HEK293 (cell line): ENCODE data around the gene RGMA.

Experiments
- CTCF ChIA-PET: fragments of 350-600 bp; formaldehyde crosslinking; extraction: SDS; loops from one replicate; lab custom pipeline; 2021; ENCODE audit warnings: antibody characterized with exemption; lab: Yijun Ruan, JAX
- POLR2A ChIA-PET: fragments of 300-600 bp; formaldehyde crosslinking; extraction: SDS; loops from one replicate; lab custom pipeline; 2020; ENCODE audit warnings: antibody characterized with exemption, inconsistent platforms; lab: Yijun Ruan, JAX
- H3K27ac ChIP-seq: fragments of 200-500 bp; sonication (Bioruptor generic); 2 replicates; pipeline ENCODE4 v1.5.1; 2014; ENCODE audit warnings: low read depth, low read length, control low read depth, inconsistent platforms; ENCODE audit errors: extremely low read depth
- H3K36me3 ChIP-seq, 2 experiments: fragments of 200-500 bp in 1 of 2; sonication (Bioruptor generic) in 1 of 2; 1 replicate in 1 of 2; 2 replicates in 1 of 2; pipeline ENCODE4 v1.5.1; 2014 to 2017; ENCODE audit warnings: inconsistent platforms in 2 of 2, low read length in 2 of 2; ENCODE audit not compliant: control insufficient read depth in 2 of 2, insufficient read depth in 1 of 2
- H3K4me1 ChIP-seq: fragments of 200-500 bp; sonication (Bioruptor generic); 2 replicates; pipeline ENCODE4 v1.5.1; 2014; ENCODE audit warnings: mild to moderate bottlenecking, low read length, inconsistent platforms; ENCODE audit not compliant: control insufficient read depth, insufficient read depth
- H3K4me3 ChIP-seq: 2 replicates; pipeline ENCODE4 v1.5.1; 2011; ENCODE audit warnings: low read depth, mild to moderate bottlenecking, control low read depth, low read length, moderate library complexity
- H3K9me3 ChIP-seq: fragments of 200-500 bp; sonication (Bioruptor generic); 2 replicates; pipeline ENCODE4 v1.5.1; 2014; ENCODE audit warnings: low read depth, low read length, inconsistent platforms; ENCODE audit not compliant: control insufficient read depth, insufficient read depth
- EGR2 ChIP-seq: fragments of 450-650 bp; formaldehyde crosslinking; IDR thresholded peaks from 2 replicates; pipeline ENCODE4 v1.5.1; 2016; ENCODE audit warnings: low read depth, missing biosample characterization, missing genetic modification characterization
- GLI2 ChIP-seq: fragments of 450-650 bp; formaldehyde crosslinking; IDR thresholded peaks from 2 replicates; pipeline ENCODE4; 2017; ENCODE audit warnings: missing biosample characterization, missing genetic modification characterization, low read depth, borderline replicate concordance
- KLF8 ChIP-seq: fragments of 450-650 bp; formaldehyde crosslinking; IDR thresholded peaks from 2 replicates; pipeline ENCODE4 v1.5.1; 2016; ENCODE audit warnings: missing biosample characterization, missing genetic modification characterization
- TCF7L2 ChIP-seq: IDR thresholded peaks from 2 replicates; pipeline ENCODE4 v1.6.1; 2011; ENCODE audit warnings: low read depth, mild to moderate bottlenecking, inconsistent platforms, low read length, moderate library complexity, borderline replicate concordance
- ZFHX2 ChIP-seq: fragments of 450-650 bp; formaldehyde crosslinking; conservative IDR thresholded peaks from 2 replicates; pipeline ENCODE4 v1.5.1; 2016; ENCODE audit warnings: missing biosample characterization, missing genetic modification characterization
- ZIC2 ChIP-seq: fragments of 450-650 bp; formaldehyde crosslinking; IDR thresholded peaks from 2 replicates; pipeline ENCODE4 v1.5.1; 2016; ENCODE audit warnings: missing biosample characterization, missing genetic modification characterization
- ZNF146 ChIP-seq: fragments of 450-650 bp; formaldehyde crosslinking; IDR thresholded peaks from 2 replicates; pipeline ENCODE4 v1.5.1; 2016; ENCODE audit warnings: missing biosample characterization, missing genetic modification characterization
- ZNF155 ChIP-seq: fragments of 450-650 bp; formaldehyde crosslinking; IDR thresholded peaks from 2 replicates; pipeline ENCODE4 v1.5.1; 2016; ENCODE audit warnings: missing biosample characterization, missing genetic modification characterization
- ZNF23 ChIP-seq: fragments of 450-650 bp; formaldehyde crosslinking; IDR thresholded peaks from 2 replicates; pipeline ENCODE4 v1.5.1; 2016; ENCODE audit warnings: missing biosample characterization, missing genetic modification characterization, borderline replicate concordance
- ZNF24 ChIP-seq: fragments of 450-650 bp; formaldehyde crosslinking; IDR thresholded peaks from 2 replicates; pipeline ENCODE4 v1.5.1; 2016; ENCODE audit warnings: missing biosample characterization, missing genetic modification characterization
- ZNF266 ChIP-seq: fragments of 450-650 bp; formaldehyde crosslinking; IDR thresholded peaks from 2 replicates; pipeline ENCODE4 v1.5.1; 2016; ENCODE audit warnings: missing biosample characterization, missing genetic modification characterization, low read depth
- ZNF394 ChIP-seq: fragments of 450-650 bp; formaldehyde crosslinking; IDR thresholded peaks from 2 replicates; pipeline ENCODE4 v1.5.1; 2016; ENCODE audit warnings: missing biosample characterization, missing genetic modification characterization, mild to moderate bottlenecking, moderate library complexity, borderline replicate concordance
- ZNF548 ChIP-seq: fragments of 450-650 bp; formaldehyde crosslinking; IDR thresholded peaks from 2 replicates; pipeline ENCODE4 v1.5.1; 2016; ENCODE audit warnings: missing biosample characterization, missing genetic modification characterization
- ZNF561 ChIP-seq: fragments of 450-650 bp; IDR thresholded peaks from 2 replicates; pipeline ENCODE4 v1.5.1; 2018; ENCODE audit warnings: missing biosample characterization, missing genetic modification characterization, borderline replicate concordance
- ZNF596 ChIP-seq: fragments of 450-650 bp; IDR thresholded peaks from 2 replicates; pipeline ENCODE4 v1.5.0; 2018; ENCODE audit warnings: missing biosample characterization, mild to moderate bottlenecking, missing genetic modification characterization, moderate library complexity
- ZNF600 ChIP-seq: fragments of 450-650 bp; formaldehyde crosslinking; IDR thresholded peaks from 2 replicates; pipeline ENCODE4 v1.5.1; 2016; ENCODE audit warnings: missing biosample characterization, missing genetic modification characterization
- ZNF629 ChIP-seq: fragments of 450-650 bp; formaldehyde crosslinking; IDR thresholded peaks from 2 replicates; pipeline ENCODE4 v1.5.1; 2017; ENCODE audit warnings: missing biosample characterization, missing genetic modification characterization
- ZNF660 ChIP-seq: fragments of 450-650 bp; IDR thresholded peaks from 2 replicates; pipeline ENCODE4 v1.5.1; 2018; ENCODE audit warnings: missing biosample characterization, mild to moderate bottlenecking, missing genetic modification characterization
- ZNF785 ChIP-seq: fragments of 450-650 bp; formaldehyde crosslinking; IDR thresholded peaks from 2 replicates; pipeline ENCODE4 v1.5.1; 2016; ENCODE audit warnings: missing biosample characterization, missing genetic modification characterization
- TF ChIP-seq, protein P1 (sequence below): fragments of 450-650 bp; formaldehyde crosslinking; IDR thresholded peaks from 2 replicates; pipeline ENCODE4 v1.5.1; 2016; ENCODE audit warnings: missing biosample characterization, missing genetic modification characterization
- TF ChIP-seq, protein P2 (sequence below): fragments of 450-650 bp; formaldehyde crosslinking; IDR thresholded peaks from 2 replicates; pipeline ENCODE4 v1.5.1; 2017; ENCODE audit warnings: missing biosample characterization, missing genetic modification characterization
- TF ChIP-seq, protein P3 (sequence below): fragments of 450-650 bp; formaldehyde crosslinking; IDR thresholded peaks from 2 replicates; pipeline ENCODE4 v1.5.1; 2016; ENCODE audit warnings: missing biosample characterization, missing genetic modification characterization
- TF ChIP-seq, protein P4 (sequence below): fragments of 450-650 bp; formaldehyde crosslinking; IDR thresholded peaks from 2 replicates; pipeline ENCODE4 v1.5.1; 2016; ENCODE audit warnings: missing biosample characterization, missing genetic modification characterization

The RGMA gene

DNA sequence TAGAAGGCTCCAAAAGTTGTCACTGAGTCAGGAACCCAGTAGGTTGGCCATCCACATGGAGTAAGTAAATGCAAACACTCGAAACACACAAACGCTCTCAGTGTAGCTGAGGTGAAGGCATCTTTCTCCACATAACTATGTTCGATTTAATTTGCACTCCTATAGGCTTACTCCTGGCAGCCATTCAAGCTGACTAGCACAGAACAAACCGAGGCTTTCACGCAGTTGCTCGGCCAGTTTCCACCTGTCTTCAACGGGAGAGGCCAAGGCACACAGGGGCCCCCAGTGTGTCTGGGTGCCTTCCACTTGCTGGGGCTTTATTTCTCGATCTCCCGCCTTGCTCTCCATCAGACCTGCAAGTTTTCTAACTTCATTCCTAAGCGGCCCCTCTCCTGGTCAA, 18.9 kb downstream of the RGMA start:
- Histone ChIP-seq H3K4me1 (peaks cover 51% of the 10 kb centered on the region), H3K27ac (no peak overlapping the region; the same call in 1 of the 2 replicates), H3K9me3 (no peaks in the 10 kb centered on the region), H3K36me3 (peaks cover 2 to 11% of the 10 kb centered on the region in 2 experiments; a peak in 1 of 3 replicates), H3K4me3 (no peak overlapping the region)
- POLR2A ChIA-PET = interaction anchor here (0.6 kb wide), 1 partner anchor 1129 kb away, joined by 5 read pairs; no protein-coding TSS in a partner anchor
- CTCF ChIA-PET = interaction anchor here (0.7 to 4.3 kb wide), 3 partner anchors 12 to 1097 kb away, joined by 3 to 25 read pairs (median 4); no protein-coding TSS in a partner anchor
- peak; percentile 5; the same call in 1 of the 2 replicates for TF ChIP-seq ZNF600
- TF ChIP-seq, protein P1, sequence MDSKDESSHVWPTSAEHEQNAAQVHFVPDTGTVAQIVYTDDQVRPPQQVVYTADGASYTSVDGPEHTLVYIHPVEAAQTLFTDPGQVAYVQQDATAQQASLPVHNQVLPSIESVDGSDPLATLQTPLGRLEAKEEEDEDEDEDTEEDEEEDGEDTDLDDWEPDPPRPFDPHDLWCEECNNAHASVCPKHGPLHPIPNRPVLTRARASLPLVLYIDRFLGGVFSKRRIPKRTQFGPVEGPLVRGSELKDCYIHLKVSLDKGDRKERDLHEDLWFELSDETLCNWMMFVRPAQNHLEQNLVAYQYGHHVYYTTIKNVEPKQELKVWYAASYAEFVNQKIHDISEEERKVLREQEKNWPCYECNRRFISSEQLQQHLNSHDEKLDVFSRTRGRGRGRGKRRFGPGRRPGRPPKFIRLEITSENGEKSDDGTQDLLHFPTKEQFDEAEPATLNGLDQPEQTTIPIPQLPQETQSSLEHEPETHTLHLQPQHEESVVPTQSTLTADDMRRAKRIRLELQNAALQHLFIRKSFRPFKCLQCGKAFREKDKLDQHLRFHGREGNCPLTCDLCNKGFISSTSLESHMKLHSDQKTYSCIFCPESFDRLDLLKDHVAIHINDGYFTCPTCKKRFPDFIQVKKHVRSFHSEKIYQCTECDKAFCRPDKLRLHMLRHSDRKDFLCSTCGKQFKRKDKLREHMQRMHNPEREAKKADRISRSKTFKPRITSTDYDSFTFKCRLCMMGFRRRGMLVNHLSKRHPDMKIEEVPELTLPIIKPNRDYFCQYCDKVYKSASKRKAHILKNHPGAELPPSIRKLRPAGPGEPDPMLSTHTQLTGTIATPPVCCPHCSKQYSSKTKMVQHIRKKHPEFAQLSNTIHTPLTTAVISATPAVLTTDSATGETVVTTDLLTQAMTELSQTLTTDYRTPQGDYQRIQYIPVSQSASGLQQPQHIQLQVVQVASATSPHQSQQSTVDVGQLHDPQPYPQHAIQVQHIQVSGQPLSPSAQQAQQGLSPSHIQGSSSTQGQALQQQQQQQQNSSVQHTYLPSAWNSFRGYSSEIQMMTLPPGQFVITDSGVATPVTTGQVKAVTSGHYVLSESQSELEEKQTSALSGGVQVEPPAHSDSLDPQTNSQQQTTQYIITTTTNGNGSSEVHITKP (tag by site-specific recombination) = peak; percentile 40; the same call in 1 of the 2 replicates
- TF ChIP-seq, protein P2, sequence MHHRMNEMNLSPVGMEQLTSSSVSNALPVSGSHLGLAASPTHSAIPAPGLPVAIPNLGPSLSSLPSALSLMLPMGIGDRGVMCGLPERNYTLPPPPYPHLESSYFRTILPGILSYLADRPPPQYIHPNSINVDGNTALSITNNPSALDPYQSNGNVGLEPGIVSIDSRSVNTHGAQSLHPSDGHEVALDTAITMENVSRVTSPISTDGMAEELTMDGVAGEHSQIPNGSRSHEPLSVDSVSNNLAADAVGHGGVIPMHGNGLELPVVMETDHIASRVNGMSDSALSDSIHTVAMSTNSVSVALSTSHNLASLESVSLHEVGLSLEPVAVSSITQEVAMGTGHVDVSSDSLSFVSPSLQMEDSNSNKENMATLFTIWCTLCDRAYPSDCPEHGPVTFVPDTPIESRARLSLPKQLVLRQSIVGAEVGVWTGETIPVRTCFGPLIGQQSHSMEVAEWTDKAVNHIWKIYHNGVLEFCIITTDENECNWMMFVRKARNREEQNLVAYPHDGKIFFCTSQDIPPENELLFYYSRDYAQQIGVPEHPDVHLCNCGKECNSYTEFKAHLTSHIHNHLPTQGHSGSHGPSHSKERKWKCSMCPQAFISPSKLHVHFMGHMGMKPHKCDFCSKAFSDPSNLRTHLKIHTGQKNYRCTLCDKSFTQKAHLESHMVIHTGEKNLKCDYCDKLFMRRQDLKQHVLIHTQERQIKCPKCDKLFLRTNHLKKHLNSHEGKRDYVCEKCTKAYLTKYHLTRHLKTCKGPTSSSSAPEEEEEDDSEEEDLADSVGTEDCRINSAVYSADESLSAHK (tag by site-specific recombination) = 0 out of 2 replicates have a peak, but pooled peaks have one; percentile 44
- TF ChIP-seq ZNF785 (tag by site-specific recombination) = no peak

DNA sequence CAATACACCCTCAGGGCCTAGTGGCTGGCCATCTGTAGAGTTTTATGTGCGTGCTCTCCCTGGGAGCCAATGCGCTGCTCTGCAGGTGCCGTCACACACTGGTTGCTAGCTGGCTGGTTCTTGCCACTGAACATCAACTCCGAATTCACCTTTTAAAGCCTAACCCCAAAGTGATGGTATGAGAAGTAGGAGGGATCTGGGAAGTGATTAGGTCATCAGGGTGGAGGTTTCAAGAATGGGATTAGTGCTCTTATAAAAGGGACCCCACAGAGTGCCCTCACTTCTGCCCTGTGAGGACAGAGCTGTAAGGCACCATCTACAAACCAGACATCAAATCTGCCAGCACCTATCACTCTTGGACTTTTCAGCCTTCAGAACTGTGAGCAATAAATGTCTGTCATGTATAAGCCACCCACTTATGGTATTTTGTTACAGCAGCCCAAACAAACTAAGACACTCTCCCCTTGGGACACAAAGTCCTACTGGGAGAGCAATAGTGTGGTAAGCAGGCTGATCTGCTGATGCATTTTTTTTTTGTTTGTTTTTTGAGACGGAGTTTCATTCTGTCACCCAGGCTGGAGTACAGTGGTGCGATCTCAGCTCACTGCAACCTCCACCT, 20.3 kb downstream of the RGMA start:
- ChIA-PET POLR2A (interaction anchor here (0.6 kb wide), 1 partner anchor 1421 kb away, joined by 3 read pairs; no protein-coding TSS in a partner anchor), CTCF (interaction anchor here (1.0 to 1.7 kb wide), 2 partner anchors 19 to 32 kb away, joined by 4 read pairs; no protein-coding TSS in a partner anchor)
- Histone ChIP-seq H3K4me3 (no peak overlapping the region), H3K9me3 (no peaks in the 10 kb centered on the region), H3K36me3 (peaks cover 6 to 22% of the 10 kb centered on the region in 2 experiments; a peak in 1 of 3 replicates), H3K4me1 (peaks cover 49% of the 10 kb centered on the region), H3K27ac (0 out of 2 replicates have a peak overlapping the region, but pooled peaks have one; percentile 14)
- TF ChIP-seq ZFHX2 (peak; percentile 61), GLI2 (tag by site-specific recombination) (peak; percentile 72; the same call in 1 of the 2 replicates), ZNF561 (tag by site-specific recombination) (peak; percentile 74; the same call in 1 of the 2 replicates), TCF7L2 (no peak), ZNF146 (tag by site-specific recombination) (0 out of 2 replicates have a peak, but pooled peaks have one; percentile 17), ZNF24 (peak; percentile 60), KLF8 (tag by site-specific recombination) (0 out of 2 replicates have a peak, but pooled peaks have one; percentile 8), ZNF155 (tag by site-specific recombination) (no peak), EGR2 (peak; percentile 29; the same call in 1 of the 2 replicates), ZIC2 (peak; percentile 98), ZNF394 (tag by site-specific recombination) (peak; percentile 33; the same call in 1 of the 2 replicates), ZNF660 (tag by site-specific recombination) (no peak), ZNF596 (tag by site-specific recombination) (no peak), ZNF23 (tag by site-specific recombination) (no peak), ZNF629 (tag by site-specific recombination) (peak; percentile 75), ZNF548 (no peak), ZNF266 (peak; percentile 93)
- TF ChIP-seq, protein P3, sequence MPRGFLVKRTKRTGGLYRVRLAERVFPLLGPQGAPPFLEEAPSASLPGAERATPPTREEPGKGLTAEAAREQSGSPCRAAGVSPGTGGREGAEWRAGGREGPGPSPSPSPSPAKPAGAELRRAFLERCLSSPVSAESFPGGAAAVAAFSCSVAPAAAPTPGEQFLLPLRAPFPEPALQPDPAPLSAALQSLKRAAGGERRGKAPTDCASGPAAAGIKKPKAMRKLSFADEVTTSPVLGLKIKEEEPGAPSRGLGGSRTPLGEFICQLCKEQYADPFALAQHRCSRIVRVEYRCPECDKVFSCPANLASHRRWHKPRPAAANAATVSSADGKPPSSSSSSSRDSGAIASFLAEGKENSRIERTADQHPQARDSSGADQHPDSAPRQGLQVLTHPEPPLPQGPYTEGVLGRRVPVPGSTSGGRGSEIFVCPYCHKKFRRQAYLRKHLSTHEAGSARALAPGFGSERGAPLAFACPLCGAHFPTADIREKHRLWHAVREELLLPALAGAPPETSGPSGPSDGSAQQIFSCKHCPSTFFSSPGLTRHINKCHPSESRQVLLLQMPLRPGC (tag by site-specific recombination) = peak; percentile 77; the same call in 1 of the 2 replicates
- TF ChIP-seq, protein P4, sequence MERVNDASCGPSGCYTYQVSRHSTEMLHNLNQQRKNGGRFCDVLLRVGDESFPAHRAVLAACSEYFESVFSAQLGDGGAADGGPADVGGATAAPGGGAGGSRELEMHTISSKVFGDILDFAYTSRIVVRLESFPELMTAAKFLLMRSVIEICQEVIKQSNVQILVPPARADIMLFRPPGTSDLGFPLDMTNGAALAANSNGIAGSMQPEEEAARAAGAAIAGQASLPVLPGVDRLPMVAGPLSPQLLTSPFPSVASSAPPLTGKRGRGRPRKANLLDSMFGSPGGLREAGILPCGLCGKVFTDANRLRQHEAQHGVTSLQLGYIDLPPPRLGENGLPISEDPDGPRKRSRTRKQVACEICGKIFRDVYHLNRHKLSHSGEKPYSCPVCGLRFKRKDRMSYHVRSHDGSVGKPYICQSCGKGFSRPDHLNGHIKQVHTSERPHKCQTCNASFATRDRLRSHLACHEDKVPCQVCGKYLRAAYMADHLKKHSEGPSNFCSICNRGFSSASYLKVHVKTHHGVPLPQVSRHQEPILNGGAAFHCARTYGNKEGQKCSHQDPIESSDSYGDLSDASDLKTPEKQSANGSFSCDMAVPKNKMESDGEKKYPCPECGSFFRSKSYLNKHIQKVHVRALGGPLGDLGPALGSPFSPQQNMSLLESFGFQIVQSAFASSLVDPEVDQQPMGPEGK (tag by site-specific recombination) = peak; percentile 74
